HG03095 (cell line): ENCODE results near the gene CCDC187.
"Not testable (repeated sequence)": the region's sequence is repeated elsewhere in the genome, so short reads cannot be mapped to it uniquely, and the experiment has no call there.

Experiments
- ATAC-seq: cut with Tn5 transposase; IDR thresholded peaks from one replicate; pipeline ENCODE4 v1.9.1; 2021; ENCODE audit warnings: moderate library complexity; ENCODE audit not compliant: unreplicated experiment

Gene CCDC187

GRCh38 chr9:136327304-136327974 is 23.5 kb upstream of the CCDC187 start, which contains the start of gene GPSM1:
Gene GPSM1, plus strand, starts transcription at chr9:136327539. Its CDS starts 157 bp downstream, at chr9:136327696.
- ATAC-seq = no peak

- ATAC-seq = no peak
Observed at GRCh38 chr9:136326761-136327303, 22.9 kb upstream of the CCDC187 start.

- no peak for ATAC-seq
Observed at GRCh38 chr9:136326061-136326760, 22.3 kb upstream of the CCDC187 start.

GRCh38 chr9:136325358-136325757 is 21.5 kb upstream of the CCDC187 start:
- ATAC-seq = no peak

GRCh38 chr9:136324501-136325300 is 20.8 kb upstream of the CCDC187 start:
- no peak for ATAC-seq

GRCh38 chr9:136323371-136323789 is 19.5 kb upstream of the CCDC187 start:
- ATAC-seq = no peak

GRCh38 chr9:136322756-136323330 is 18.9 kb upstream of the CCDC187 start:
- no peak for ATAC-seq

- ATAC-seq = no peak
Observed at GRCh38 chr9:136321561-136321960, 17.7 kb upstream of the CCDC187 start.

GRCh38 chr9:136320972-136321371 is 17.1 kb upstream of the CCDC187 start:
- ATAC-seq = not testable (repeated sequence)

GRCh38 chr9:136319955-136320354 is 16.1 kb upstream of the CCDC187 start:
- not testable (repeated sequence) for ATAC-seq

GRCh38 chr9:136319244-136319643 is 15.3 kb upstream of the CCDC187 start:
- not testable (repeated sequence) for ATAC-seq

- no peak for ATAC-seq
Observed at GRCh38 chr9:136318776-136319241, 14.9 kb upstream of the CCDC187 start.

- no peak for ATAC-seq
Observed at GRCh38 chr9:136318111-136318775, 14.3 kb upstream of the CCDC187 start.

GRCh38 chr9:136317695-136318094 is 13.8 kb upstream of the CCDC187 start:
- ATAC-seq = no peak

GRCh38 chr9:136316896-136317676 is 13.2 kb upstream of the CCDC187 start:
- ATAC-seq = no peak

- no peak for ATAC-seq
Observed at GRCh38 chr9:136316271-136316751, 12.4 kb upstream of the CCDC187 start.

GRCh38 chr9:136314944-136315343 is 11.1 kb upstream of the CCDC187 start:
- ATAC-seq = no peak

- no peak for ATAC-seq
Observed at GRCh38 chr9:136314056-136314416, 10.1 kb upstream of the CCDC187 start.
